DND-41 (cell line): ENCODE measurements around the gene GRK3.
"Not testable (repeated sequence)": the region's sequence is repeated elsewhere in the genome, so short reads cannot be mapped to it uniquely, and the experiment has no call there.

ENCODE experiments used
- ATAC-seq: fragments of 200-7000 bp; cut with Tn5 transposase; 3 replicates; pipeline ENCODE4 v1.9.1; 2021; ENCODE audit warnings: low read depth; ENCODE audit not compliant: insufficient read depth
- DNase-seq: peaks from one replicate; pipeline ENCODE4 v3.0.0-alpha.2; 2020
- H2AFZ ChIP-seq: 2 replicates; pipeline ENCODE4 v1.6.0; 2012; ENCODE audit warnings: low read depth, low read length
- H3K27ac ChIP-seq: 2 replicates; pipeline ENCODE4 v1.5.1; 2012; ENCODE audit warnings: low read length, inconsistent platforms
- H3K27me3 ChIP-seq: fragments of 200-600 bp; sonication (generic); 2 replicates; pipeline ENCODE4 v1.6.0; 2012; ENCODE audit warnings: low read length, mild to moderate bottlenecking, inconsistent platforms; ENCODE audit not compliant: insufficient read depth, poor library complexity
- H3K36me3 ChIP-seq: 2 replicates; pipeline ENCODE4 v1.5.1; 2012; ENCODE audit warnings: low read length, inconsistent platforms; ENCODE audit not compliant: insufficient read depth
- H3K4me1 ChIP-seq: 2 replicates; pipeline ENCODE4 v1.5.1; 2012; ENCODE audit warnings: mild to moderate bottlenecking, low read length; ENCODE audit not compliant: insufficient read depth
- H3K4me2 ChIP-seq: 2 replicates; pipeline ENCODE4 v1.6.0; 2012; ENCODE audit warnings: mild to moderate bottlenecking, moderate library complexity, low read length, inconsistent platforms; ENCODE audit not compliant: insufficient read depth
- H3K4me3 ChIP-seq, 2 experiments: fragments of 200-600 bp in 1 of 2; shearing (Covaris generic) in 1 of 2; 2 replicates each; pipeline ENCODE4 v1.5.1; 2012 to 2016; ENCODE audit warnings: inconsistent platforms in 2 of 2, low read length in 2 of 2, mild to moderate bottlenecking in 2 of 2, low read depth in 1 of 2, moderate library complexity in 1 of 2
- H3K79me2 ChIP-seq: 2 replicates; pipeline ENCODE4 v1.6.0; 2012; ENCODE audit warnings: low read length, inconsistent platforms; ENCODE audit not compliant: insufficient read depth
- H3K9ac ChIP-seq: 2 replicates; pipeline ENCODE4 v1.6.0; 2012; ENCODE audit warnings: low read depth, mild to moderate bottlenecking, inconsistent platforms, low read length, moderate library complexity
- H3K9me3 ChIP-seq: 2 replicates; pipeline ENCODE4 v1.5.1; 2012; ENCODE audit warnings: low read length, moderate library complexity, mild to moderate bottlenecking, inconsistent platforms; ENCODE audit not compliant: insufficient read depth, severe bottlenecking
- H4K20me1 ChIP-seq: 2 replicates; pipeline ENCODE4 v1.6.0; 2012; ENCODE audit warnings: low read length; ENCODE audit not compliant: insufficient read depth
- EZH2 ChIP-seq: IDR thresholded peaks from 3 replicates; pipeline ENCODE4 v1.6.1; 2012; ENCODE audit warnings: borderline replicate concordance, low read depth, mild to moderate bottlenecking, moderate library complexity, low read length, inconsistent platforms; ENCODE audit not compliant: severe bottlenecking
- TF ChIP-seq, protein P1 (sequence below): IDR thresholded peaks from 2 replicates; pipeline ENCODE4 v1.5.1; 2012; ENCODE audit warnings: borderline replicate concordance, low read length, moderate library complexity, mild to moderate bottlenecking; ENCODE audit not compliant: poor library complexity, severe bottlenecking; ENCODE audit errors: extremely low read depth

The GRK3 gene

DNA sequence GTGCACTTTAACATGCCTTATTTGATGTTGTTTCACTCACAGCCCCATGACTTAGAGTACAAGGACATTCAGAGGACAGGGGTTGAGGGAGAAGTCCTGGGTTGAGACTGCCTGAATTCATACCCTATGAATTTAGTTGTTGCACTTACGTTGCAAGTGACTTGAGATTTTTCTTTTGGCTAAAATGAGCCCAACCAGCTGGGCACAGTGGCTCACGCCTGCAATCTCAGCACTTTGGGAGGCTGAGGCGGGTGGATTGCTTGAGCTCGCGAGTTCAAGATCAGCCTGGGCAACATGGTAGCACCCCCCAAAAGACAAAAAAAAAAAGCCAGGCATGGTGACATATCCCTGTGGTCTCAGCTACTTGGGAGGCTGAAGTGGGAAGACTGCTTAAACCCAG is 7.3 kb upstream of the GRK3 start:
- no peak overlapping the region for H3K4me2 ChIP-seq

DNA sequence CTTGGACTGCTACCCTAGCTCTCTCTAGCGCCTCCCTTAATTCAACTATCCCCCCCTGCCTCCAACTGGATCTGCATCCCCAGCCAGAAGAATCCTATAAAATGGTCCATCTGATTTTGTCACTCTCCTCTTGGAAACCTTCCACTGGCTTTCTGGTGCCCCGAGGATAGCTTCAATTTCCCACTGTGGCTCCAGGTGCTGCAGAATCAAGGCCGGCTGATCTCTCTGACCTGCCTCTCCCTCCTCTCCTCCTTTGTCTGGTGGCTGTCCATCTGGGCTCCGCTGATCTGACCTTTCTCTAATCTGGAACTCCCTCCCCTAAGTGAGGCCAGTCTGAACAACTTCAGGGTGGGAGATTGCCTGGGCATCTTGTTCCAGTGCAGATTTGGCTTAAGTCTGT is 6.1 kb upstream of the GRK3 start:
- no peaks in the 10 kb centered on the region for H3K79me2 ChIP-seq
- no peak overlapping the region for H3K4me3 ChIP-seq
- H3K27ac ChIP-seq = no peak overlapping the region
- H3K9ac ChIP-seq = no peak overlapping the region
- no peak for DNase-seq
- no peak overlapping the region for H3K4me2 ChIP-seq
- H2AFZ ChIP-seq = no peak overlapping the region
- H4K20me1 ChIP-seq = no peaks in the 10 kb centered on the region
- TF ChIP-seq, protein P1, sequence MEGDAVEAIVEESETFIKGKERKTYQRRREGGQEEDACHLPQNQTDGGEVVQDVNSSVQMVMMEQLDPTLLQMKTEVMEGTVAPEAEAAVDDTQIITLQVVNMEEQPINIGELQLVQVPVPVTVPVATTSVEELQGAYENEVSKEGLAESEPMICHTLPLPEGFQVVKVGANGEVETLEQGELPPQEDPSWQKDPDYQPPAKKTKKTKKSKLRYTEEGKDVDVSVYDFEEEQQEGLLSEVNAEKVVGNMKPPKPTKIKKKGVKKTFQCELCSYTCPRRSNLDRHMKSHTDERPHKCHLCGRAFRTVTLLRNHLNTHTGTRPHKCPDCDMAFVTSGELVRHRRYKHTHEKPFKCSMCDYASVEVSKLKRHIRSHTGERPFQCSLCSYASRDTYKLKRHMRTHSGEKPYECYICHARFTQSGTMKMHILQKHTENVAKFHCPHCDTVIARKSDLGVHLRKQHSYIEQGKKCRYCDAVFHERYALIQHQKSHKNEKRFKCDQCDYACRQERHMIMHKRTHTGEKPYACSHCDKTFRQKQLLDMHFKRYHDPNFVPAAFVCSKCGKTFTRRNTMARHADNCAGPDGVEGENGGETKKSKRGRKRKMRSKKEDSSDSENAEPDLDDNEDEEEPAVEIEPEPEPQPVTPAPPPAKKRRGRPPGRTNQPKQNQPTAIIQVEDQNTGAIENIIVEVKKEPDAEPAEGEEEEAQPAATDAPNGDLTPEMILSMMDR = no peak
- no peak for TF ChIP-seq EZH2
- no peak for ATAC-seq
- H3K36me3 ChIP-seq = no peaks in the 10 kb centered on the region
- no peaks in the 10 kb centered on the region for H3K9me3 ChIP-seq
- H3K4me1 ChIP-seq = no peaks in the 10 kb centered on the region
- H3K27me3 ChIP-seq = no peaks in the 10 kb centered on the region

More for the DNA sequence above, 7.3 kb upstream of the GRK3 start:
- no peak overlapping the region for H3K4me3 ChIP-seq
- H3K36me3 ChIP-seq = no peaks in the 10 kb centered on the region
- DNase-seq (no peak), ATAC-seq (no peak)
- no peaks in the 10 kb centered on the region for H3K79me2 ChIP-seq
- H3K4me1 ChIP-seq = no peaks in the 10 kb centered on the region
- H3K9me3 ChIP-seq = no peaks in the 10 kb centered on the region
- H4K20me1 ChIP-seq = no peaks in the 10 kb centered on the region
- no peaks in the 10 kb centered on the region for H3K27me3 ChIP-seq
- no peak for TF ChIP-seq EZH2
- TF ChIP-seq, protein P1 = no peak
- no peak overlapping the region for H3K27ac ChIP-seq
- H3K9ac ChIP-seq = no peak overlapping the region
- no peak overlapping the region for H2AFZ ChIP-seq

DNA sequence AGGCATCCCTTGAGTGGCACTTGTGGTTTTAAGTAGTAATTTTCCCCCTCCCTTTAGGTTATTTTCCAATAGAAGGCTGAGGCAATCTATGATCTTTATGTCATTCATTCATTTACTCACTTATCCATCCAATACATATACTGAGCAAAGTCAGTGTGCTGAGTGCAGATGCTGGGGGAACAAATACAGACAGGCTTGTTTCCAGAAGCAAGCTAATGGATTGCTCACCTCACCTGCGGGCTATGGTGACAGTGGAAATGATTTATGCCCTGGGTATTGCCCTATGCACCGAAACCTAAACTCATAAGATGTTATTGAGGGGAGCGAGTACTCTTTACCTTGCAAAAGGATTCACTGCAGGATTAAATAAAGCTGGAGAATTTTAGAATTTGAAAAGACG is 4.6 kb upstream of the GRK3 start:
- not testable (repeated sequence) for H3K4me3 ChIP-seq, H3K79me2 ChIP-seq, H3K4me2 ChIP-seq, H3K27ac ChIP-seq, H3K36me3 ChIP-seq, ATAC-seq, H3K9me3 ChIP-seq, H4K20me1 ChIP-seq, H2AFZ ChIP-seq, H3K4me1 ChIP-seq, H3K9ac ChIP-seq, DNase-seq
- H3K27me3 ChIP-seq = peaks cover 13% of the 10 kb centered on the region

DNA sequence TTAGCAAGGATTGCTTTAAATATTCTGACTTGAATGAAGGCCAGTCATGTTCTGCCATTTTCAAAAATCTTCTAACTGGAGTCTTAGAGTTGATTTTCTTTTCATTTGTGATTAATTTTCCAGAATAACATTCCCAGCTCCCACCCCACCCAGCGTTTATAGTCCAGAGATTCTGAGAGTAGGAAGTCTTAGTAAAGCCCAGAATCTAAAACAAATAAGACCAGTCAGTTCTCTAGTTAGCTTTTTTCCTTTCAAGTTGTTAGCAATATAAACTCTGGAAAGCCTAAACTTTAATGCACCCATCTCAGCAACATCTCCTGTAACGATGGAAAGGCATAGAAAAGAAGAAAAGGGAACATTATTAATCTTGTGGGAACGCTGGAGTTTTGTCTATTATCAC is 3.3 kb upstream of the GRK3 start:
- H3K4me3 ChIP-seq, DNase-seq, H3K9me3 ChIP-seq, H3K4me2 ChIP-seq, H2AFZ ChIP-seq, H3K9ac ChIP-seq, H4K20me1 ChIP-seq, H3K36me3 ChIP-seq, ATAC-seq, H3K79me2 ChIP-seq, H3K27ac ChIP-seq: not testable (repeated sequence)
- Histone ChIP-seq H3K4me1 (peaks cover 21% of the 10 kb centered on the region), H3K27me3 (peaks cover 24% of the 10 kb centered on the region)

DNA sequence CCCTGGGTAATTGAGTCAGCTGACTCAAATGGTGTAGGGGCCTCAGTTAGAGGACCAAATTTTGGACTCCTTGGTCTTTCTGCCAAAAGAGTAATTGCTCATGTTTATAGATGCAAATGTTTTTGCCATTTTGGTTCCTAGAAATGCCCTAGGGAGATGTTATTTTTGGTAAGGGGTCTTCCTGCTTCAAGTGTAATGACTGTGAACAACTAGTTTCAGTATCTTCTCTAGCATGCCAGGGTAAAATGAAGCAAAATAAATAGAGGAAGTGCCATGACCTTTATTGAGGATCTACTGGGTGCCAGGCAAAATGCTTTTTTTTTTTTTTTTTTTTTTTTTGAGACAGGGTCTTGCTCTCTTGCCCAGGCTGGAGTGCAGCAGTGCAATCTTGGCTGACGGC is 2.5 kb upstream of the GRK3 start:
- not testable (repeated sequence) for H3K79me2 ChIP-seq, H3K36me3 ChIP-seq, ATAC-seq, H3K9ac ChIP-seq, H3K9me3 ChIP-seq, H3K27ac ChIP-seq, H3K4me2 ChIP-seq, H2AFZ ChIP-seq, H4K20me1 ChIP-seq, H3K4me3 ChIP-seq, DNase-seq
- Histone ChIP-seq H3K27me3 (peaks cover 29% of the 10 kb centered on the region), H3K4me1 (peaks cover 28% of the 10 kb centered on the region)

DNA sequence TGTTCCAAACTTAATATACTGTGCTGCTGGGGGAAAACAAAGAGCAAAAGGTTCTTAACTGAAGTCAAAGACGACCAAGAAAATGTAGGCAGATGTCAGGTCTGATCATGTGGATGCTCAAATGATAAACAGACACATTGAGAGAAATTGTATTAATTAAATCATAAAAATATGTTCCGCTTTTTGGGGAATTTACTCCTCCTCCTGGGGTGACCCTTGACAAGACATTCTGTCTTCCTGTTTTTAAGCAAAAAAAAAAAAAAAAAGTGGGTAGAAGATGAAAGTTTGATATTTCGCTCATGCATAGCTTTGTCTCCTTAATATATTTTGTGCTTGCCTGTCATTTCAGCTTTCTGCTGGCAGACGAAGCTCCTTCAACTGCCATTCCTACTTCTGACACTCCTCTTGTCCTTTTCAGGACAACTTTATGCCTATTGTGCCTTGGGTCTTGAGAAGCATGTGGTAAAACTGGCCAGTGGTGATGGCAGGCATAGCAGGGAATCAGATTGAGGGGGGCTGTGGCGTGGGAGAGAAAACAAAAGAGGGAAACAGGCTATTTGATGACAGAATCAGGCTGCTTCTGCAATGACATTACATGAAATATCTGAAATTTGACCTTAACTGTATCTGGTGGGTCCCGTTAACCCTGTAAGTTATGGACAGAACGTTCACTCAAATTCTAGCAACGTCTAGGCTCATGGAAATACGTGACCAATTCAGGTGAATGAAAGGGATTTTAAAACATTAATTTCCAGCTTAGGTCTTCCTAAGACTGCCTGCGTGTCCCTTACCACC is 1.3 kb upstream of the GRK3 start:
- not testable (repeated sequence) for H3K79me2 ChIP-seq, H2AFZ ChIP-seq, H3K9ac ChIP-seq, H3K4me2 ChIP-seq, H3K36me3 ChIP-seq, H4K20me1 ChIP-seq, DNase-seq, H3K9me3 ChIP-seq, ATAC-seq, H3K27ac ChIP-seq, H3K4me3 ChIP-seq
- H3K4me1 ChIP-seq = peaks cover 36% of the 10 kb centered on the region
- H3K27me3 ChIP-seq = peaks cover 29% of the 10 kb centered on the region
